Type B pancreatic cell (in vitro differentiated cells): Measurements from ENCODE around the gene DDI1. TPM values are rescaled to one million over a fixed set of nuclear protein-coding genes. Genes with fewer than 3 reads are reported as not detected.
A peak's percentile ranks its signal among the peaks of the same experiment; 100 is the strongest.

Experiments
- DNase-seq: peaks from one replicate; pipeline ENCODE4 v3.0.0; 2021; ENCODE audit warnings: mixed read lengths; ENCODE audit not compliant: unreplicated experiment; ENCODE audit errors: extremely low spot score
- H3K27ac Mint-ChIP-seq: 2 replicates; pipeline ENCODE4 v1.8.0; 2021; ENCODE audit warnings: mild to moderate bottlenecking, mixed read lengths
- H3K27me3 Mint-ChIP-seq: 2 replicates; pipeline ENCODE4 v1.8.0; 2021; ENCODE audit warnings: mixed read lengths
- H3K36me3 Mint-ChIP-seq: 2 replicates; pipeline ENCODE4 v1.8.0; 2021; ENCODE audit warnings: mixed read lengths
- H3K4me1 Mint-ChIP-seq: one replicate; pipeline ENCODE4 v1.8.0; 2021; ENCODE audit warnings: mixed read lengths; ENCODE audit not compliant: unreplicated experiment
- H3K4me3 Mint-ChIP-seq: 2 replicates; pipeline ENCODE4 v1.8.0; 2021; ENCODE audit warnings: mild to moderate bottlenecking, mixed read lengths
- H3K9me3 Mint-ChIP-seq: 2 replicates; pipeline ENCODE4 v1.8.0; 2021; ENCODE audit warnings: mixed read lengths
- total RNA-seq: library from RNA; stranded (reverse); gene quantifications from 2 replicates; pipeline ENCODE4 v1.2.1, GENCODE V29; 2021; ENCODE audit warnings: low replicate concordance
- TF ChIP-seq, protein P1 (sequence below): fragments of 200-600 bp; sonication (generic); conservative IDR thresholded peaks from 2 replicates; pipeline ENCODE4 v1.5.0; 2021; ENCODE audit warnings: antibody characterized with exemption, mild to moderate bottlenecking

Gene DDI1
- total RNA-seq, 1 donor from 2014 or later, result not detected

- DNase-seq, result no peak
- Mint-ChIP-seq H3K27me3 (no peaks in the 10 kb centered on the region), H3K27ac (no peak overlapping the region), H3K4me3 (no peak overlapping the region), H3K36me3 (peaks cover 8% of the 10 kb centered on the region), H3K9me3 (no peaks in the 10 kb centered on the region), H3K4me1 (no peaks in the 10 kb centered on the region)
- TF ChIP-seq, protein P1, sequence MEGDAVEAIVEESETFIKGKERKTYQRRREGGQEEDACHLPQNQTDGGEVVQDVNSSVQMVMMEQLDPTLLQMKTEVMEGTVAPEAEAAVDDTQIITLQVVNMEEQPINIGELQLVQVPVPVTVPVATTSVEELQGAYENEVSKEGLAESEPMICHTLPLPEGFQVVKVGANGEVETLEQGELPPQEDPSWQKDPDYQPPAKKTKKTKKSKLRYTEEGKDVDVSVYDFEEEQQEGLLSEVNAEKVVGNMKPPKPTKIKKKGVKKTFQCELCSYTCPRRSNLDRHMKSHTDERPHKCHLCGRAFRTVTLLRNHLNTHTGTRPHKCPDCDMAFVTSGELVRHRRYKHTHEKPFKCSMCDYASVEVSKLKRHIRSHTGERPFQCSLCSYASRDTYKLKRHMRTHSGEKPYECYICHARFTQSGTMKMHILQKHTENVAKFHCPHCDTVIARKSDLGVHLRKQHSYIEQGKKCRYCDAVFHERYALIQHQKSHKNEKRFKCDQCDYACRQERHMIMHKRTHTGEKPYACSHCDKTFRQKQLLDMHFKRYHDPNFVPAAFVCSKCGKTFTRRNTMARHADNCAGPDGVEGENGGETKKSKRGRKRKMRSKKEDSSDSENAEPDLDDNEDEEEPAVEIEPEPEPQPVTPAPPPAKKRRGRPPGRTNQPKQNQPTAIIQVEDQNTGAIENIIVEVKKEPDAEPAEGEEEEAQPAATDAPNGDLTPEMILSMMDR, result no peak
These were observed 34.8 kb upstream of the DDI1 start for GRCh38 chr11:104001561-104002056.

- no peaks in the 10 kb centered on the region for H3K4me1 Mint-ChIP-seq
- DNase-seq, result no peak
These were observed 32.9 kb upstream of the DDI1 start for GRCh38 chr11:104003491-104003890.

DNA sequence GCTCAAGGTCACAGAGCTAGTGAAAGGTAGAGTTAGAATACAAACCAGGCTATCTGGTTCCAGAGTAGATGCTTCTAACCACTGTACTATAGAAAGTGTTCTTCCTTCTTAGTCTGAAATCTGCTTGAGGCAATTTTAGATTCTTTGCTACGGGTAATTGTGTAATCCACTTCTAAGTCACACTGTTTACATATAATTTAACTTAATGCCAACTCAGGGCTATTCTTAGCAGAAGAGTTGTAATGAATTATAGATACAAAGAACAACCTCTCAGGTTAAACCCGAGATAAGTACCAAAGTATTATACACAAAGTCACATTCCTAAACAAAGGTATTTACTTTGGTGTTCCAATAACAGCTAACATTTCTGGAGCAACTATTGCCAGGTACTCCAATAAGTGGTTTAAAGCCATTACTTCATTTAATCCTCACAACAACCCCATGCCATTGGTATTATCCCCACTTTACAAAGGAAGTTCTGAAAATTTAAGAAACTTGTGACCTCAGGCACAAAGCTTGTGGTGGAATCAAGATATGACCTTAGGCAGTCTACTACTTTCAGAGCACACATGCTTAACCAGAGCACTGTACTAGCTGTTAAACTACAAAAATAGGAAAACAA, 31.1 kb upstream of the DDI1 start:
- H3K9me3 Mint-ChIP-seq, result no peaks in the 10 kb centered on the region
- TF ChIP-seq, protein P1, result no peak
- H3K27me3 Mint-ChIP-seq, result no peaks in the 10 kb centered on the region
- no peaks in the 10 kb centered on the region for H3K4me1 Mint-ChIP-seq
- no peak for DNase-seq
- H3K36me3 Mint-ChIP-seq, result peaks cover 3% of the 10 kb centered on the region
- H3K27ac Mint-ChIP-seq, result no peak overlapping the region
- no peak overlapping the region for H3K4me3 Mint-ChIP-seq

More at GRCh38 chr11:104003491-104003890, 32.9 kb upstream of the DDI1 start:
- no peaks in the 10 kb centered on the region for H3K9me3 Mint-ChIP-seq
- H3K27ac Mint-ChIP-seq, result no peak overlapping the region
- peaks cover 8% of the 10 kb centered on the region for H3K36me3 Mint-ChIP-seq
- TF ChIP-seq, protein P1, result no peak
- H3K27me3 Mint-ChIP-seq, result no peaks in the 10 kb centered on the region
- no peak overlapping the region for H3K4me3 Mint-ChIP-seq

- Mint-ChIP-seq H3K4me1 (no peaks in the 10 kb centered on the region), H3K9me3 (peaks cover 9% of the 10 kb centered on the region), H3K27me3 (no peaks in the 10 kb centered on the region), H3K4me3 (no peak overlapping the region), H3K36me3 (no peaks in the 10 kb centered on the region), H3K27ac (no peak overlapping the region)
- no peak for DNase-seq
- TF ChIP-seq, protein P1, result peak; percentile 35
These were observed 26.7 kb upstream of the DDI1 start for GRCh38 chr11:104009744-104010143.

GRCh38 chr11:104011044-104011443, 25.4 kb upstream of the DDI1 start:
- Mint-ChIP-seq H3K27me3 (no peaks in the 10 kb centered on the region), H3K4me1 (no peaks in the 10 kb centered on the region), H3K4me3 (no peak overlapping the region), H3K27ac (no peak overlapping the region), H3K36me3 (no peaks in the 10 kb centered on the region), H3K9me3 (peaks cover 9% of the 10 kb centered on the region)
- DNase-seq, result no peak
- TF ChIP-seq, protein P1, result no peak
